AG10803 (cell line): ENCODE measurements around the gene FNDC3B.
A peak's percentile ranks its signal among the peaks of the same experiment; 100 is the strongest.

Source experiments
- DNase-seq: peaks from one replicate; pipeline ENCODE4 v3.0.0; 2010; ENCODE audit warnings: low read depth
- H3K4me3 ChIP-seq: 2 replicates; pipeline ENCODE4 v1.5.1; 2011; ENCODE audit warnings: mild to moderate bottlenecking, low read length, control low read depth
- CTCF ChIP-seq: conservative IDR thresholded peaks from 2 replicates; pipeline ENCODE4 v1.5.1; 2011; ENCODE audit warnings: mild to moderate bottlenecking, low read length, control low read depth, inconsistent platforms

The FNDC3B gene

GRCh38 chr3:172216911-172217310 lies 177.5 kb downstream of the FNDC3B start:
- no peak overlapping the region for H3K4me3 ChIP-seq
- no peak for DNase-seq
- TF ChIP-seq CTCF: no peak

GRCh38 chr3:172217877-172218276 lies 178.5 kb downstream of the FNDC3B start:
- no peak overlapping the region for H3K4me3 ChIP-seq
- DNase-seq: peak; percentile 52
- no peak for TF ChIP-seq CTCF

- no peak for TF ChIP-seq CTCF
- DNase-seq: no peak
- H3K4me3 ChIP-seq: no peak overlapping the region
Observed at GRCh38 chr3:172218350-172219323, 179.3 kb downstream of the FNDC3B start.

GRCh38 chr3:172219750-172220149 lies 180.4 kb downstream of the FNDC3B start:
- H3K4me3 ChIP-seq: no peak overlapping the region
- DNase-seq: no peak
- no peak for TF ChIP-seq CTCF

GRCh38 chr3:172221547-172221946 lies 182.2 kb downstream of the FNDC3B start:
- no peak overlapping the region for H3K4me3 ChIP-seq
- DNase-seq: peak; percentile 83
- TF ChIP-seq CTCF: no peak

- DNase-seq: no peak
- no peak for TF ChIP-seq CTCF
- H3K4me3 ChIP-seq: no peak overlapping the region
Observed at GRCh38 chr3:172222478-172223071, 183.2 kb downstream of the FNDC3B start.

GRCh38 chr3:172223870-172224269 lies 184.5 kb downstream of the FNDC3B start:
- DNase-seq: no peak
- no peak for TF ChIP-seq CTCF
- H3K4me3 ChIP-seq: no peak overlapping the region
